GM12872 (cell line): ENCODE results near the gene ZNF506.

Experiments
- CTCF ChIP-seq: IDR thresholded peaks from 3 replicates; pipeline ENCODE4 v1.5.1; 2011; ENCODE audit warnings: low read depth, mild to moderate bottlenecking, low read length, moderate library complexity; ENCODE audit not compliant: insufficient read depth

The ZNF506 gene

GRCh38 chr19:19758164-19758563, 63.4 kb downstream of the ZNF506 start:
- no peak for TF ChIP-seq CTCF

GRCh38 chr19:19752760-19753403, 68.7 kb downstream of the ZNF506 start:
- TF ChIP-seq CTCF: no peak

DNA sequence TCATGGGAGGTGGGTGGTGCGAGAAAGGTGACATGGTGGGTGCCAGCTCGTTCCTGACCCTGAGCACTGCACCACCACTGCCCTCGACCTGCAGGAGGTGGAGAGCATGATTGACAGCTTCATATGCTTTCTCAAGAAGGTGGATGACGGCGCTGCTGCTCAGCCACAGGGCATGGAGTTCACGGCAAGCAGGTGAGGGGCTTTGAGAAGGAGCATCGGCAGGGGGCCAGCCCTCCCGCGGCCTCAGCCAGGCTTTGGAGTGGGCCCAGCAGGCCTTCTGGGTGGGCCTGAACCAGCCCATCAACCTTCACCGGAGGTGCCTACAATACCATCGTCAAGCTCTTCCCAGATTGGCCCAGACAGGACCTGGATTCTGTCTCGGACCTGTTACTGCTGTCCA, 69.7 kb downstream of the ZNF506 start:
- no peak for TF ChIP-seq CTCF

DNA sequence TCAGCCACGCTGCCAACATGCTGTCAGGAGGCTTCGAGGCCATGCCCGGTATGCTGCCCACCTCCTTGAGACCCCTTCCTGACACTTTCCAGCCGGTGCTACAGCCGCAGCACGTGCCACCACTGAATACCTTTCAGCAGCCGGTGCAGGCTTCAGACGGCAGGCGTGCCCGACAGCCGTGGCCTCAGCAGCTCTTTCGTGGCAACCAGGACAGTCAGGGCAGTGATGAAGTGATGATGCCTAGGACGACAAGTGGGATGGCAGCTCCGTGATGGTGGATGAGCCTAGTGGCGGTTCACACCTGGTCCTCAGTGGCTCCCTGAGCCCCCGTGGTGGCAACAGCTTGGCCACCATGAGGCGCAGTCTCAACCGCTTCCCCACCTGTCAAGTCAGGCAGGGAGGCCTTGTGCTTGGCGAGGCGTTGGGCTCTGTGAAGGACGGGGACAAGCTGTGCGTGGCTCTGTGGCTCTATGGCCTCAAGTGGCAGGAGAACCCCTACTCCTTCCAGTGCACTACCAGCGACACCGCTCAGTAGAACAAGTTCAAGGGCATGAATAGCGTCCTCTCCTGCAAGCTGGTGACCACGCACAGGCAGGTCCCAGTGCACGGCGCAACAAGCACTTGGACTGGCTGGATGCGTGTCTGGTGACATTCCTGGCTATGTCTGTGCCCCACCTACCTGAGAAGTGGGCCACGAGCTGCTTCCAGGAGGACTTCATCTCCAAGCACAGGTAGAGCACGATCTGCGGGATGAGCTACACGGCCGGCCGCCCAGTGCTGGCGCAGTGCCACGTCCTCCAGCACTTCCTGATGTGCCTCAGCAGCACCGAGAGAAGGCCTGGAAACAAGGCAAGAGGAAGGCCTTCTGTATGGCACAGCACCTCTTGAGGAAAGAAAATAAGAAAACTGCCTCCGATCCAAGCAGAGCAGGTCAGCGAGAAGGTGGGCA, 70.4 kb downstream of the ZNF506 start:
- no peak for TF ChIP-seq CTCF

DNA sequence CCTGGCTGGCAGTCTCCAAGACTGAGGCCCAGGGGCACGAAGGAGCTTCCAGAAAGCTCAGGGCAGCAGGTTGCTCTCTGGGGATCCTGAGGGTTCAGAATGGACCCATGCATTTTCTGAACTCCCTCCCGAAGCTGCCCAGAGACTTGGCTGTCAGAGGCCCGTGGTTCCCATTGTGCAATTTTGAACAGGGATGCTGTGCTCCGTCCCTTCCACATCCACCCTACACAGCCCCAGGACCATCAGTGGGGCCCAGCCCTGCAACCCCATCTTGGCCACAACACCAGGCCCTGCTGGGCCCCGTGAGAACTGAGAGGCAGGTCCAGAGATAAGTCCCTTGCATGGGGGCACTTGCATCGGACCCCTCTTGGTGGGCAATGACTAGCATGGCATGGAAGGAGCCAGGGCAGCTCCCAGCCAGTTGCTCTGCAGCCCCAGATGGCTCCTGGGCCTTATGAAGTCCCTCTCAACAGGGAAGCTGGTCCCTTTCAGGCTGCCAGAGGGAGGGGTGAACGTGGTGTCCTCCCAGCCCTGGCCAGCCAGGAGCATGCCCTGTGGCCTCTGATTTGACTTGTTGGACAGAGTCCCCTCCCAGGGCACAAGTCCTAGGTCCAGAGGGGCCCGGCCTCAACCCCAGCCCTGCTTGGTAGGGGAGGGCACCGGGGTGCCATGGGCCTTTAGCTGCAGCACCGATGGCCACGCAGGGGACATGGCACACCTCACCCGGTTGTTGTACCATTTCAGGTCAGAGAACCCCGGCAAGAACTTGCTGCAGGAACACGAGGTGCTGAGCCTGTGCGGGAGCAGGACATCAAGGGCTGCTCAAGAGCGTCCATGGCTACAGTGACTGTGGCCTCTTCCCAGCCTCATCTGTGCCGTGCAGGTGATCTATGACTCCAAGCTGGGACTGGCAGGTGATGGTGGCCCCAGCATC, 71.4 kb downstream of the ZNF506 start:
- TF ChIP-seq CTCF: no peak

DNA sequence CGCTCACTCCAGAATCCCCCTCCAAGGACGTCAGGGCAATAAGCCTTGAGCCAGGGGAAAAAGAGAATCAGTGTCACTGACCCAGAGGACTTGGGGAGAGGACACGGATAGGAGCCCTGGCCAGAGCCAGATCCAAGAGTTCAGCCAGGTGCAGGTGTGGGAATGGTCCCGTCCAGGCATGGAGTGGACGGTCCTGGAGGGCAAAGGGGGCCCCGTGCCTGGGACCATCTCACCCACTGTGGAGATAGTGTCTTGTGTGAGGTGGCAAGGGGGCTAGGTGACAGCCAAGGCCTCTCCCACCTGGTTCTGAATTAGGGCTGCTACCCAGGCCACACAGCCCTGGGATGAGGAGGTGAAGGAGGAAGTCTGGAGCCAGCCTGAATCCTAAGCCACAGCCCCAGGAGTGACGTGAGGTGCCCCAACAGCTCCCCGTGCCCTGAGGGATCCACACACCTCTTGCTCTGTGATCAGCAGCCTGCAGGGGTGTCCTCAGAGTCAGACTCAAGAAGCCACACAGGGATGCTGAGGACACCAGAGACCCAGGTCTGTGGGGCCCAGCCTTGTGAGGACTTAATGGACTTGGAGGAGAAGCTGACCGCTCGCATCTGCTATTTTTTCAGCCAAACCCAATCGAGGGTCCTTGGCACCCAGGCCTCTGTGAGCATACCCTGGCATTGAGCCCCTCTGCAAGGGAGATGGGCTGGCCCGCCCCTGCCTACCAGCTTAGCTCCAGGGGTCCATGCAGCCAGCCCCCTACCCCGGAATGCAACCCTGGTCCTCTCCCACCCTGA, 72.2 kb downstream of the ZNF506 start:
- TF ChIP-seq CTCF: no peak
